CD4-positive, alpha-beta T cell treated with Interleukin-15 for 1 hour (primary cell): ENCODE measurements around the gene XRCC1.
A peak's percentile ranks its signal among the peaks of the same experiment; 100 is the strongest.
"Not testable (repeated sequence)": the region's sequence is repeated elsewhere in the genome, so short reads cannot be mapped to it uniquely, and the experiment has no call there.

Experiments
- DNase-seq: peaks from one replicate; pipeline ENCODE4 v3.0.0-alpha.2; 2020

XRCC1 gene

GRCh38 chr19:43544077-43544476, 31.2 kb downstream of the XRCC1 start:
- no peak for DNase-seq

GRCh38 chr19:43541920-43542650, 33.2 kb downstream of the XRCC1 start:
- no peak for DNase-seq

GRCh38 chr19:43540381-43540780, 34.9 kb downstream of the XRCC1 start:
- no peak for DNase-seq

GRCh38 chr19:43538922-43539321, 36.4 kb downstream of the XRCC1 start:
- no peak for DNase-seq

GRCh38 chr19:43534816-43535761, 40.2 kb downstream of the XRCC1 start:
- no peak for DNase-seq

GRCh38 chr19:43534305-43534815, 41.0 kb downstream of the XRCC1 start:
- DNase-seq = no peak

GRCh38 chr19:43533546-43534304, 41.6 kb downstream of the XRCC1 start:
- DNase-seq = peak; percentile 96

GRCh38 chr19:43532962-43533545, 42.3 kb downstream of the XRCC1 start, which contains the start of gene ZNF575:
ZNF575 (plus strand) TSS chr19:43533188; CDS start chr19:43534423, 1,235 bp downstream.
- peak; percentile 86 for DNase-seq

GRCh38 chr19:43532571-43532961, 42.8 kb downstream of the XRCC1 start:
- DNase-seq = no peak

GRCh38 chr19:43527860-43528622, 47.3 kb downstream of the XRCC1 start:
- no peak for DNase-seq

- peak; percentile 53 for DNase-seq
These were observed 48.2 kb downstream of the XRCC1 start, which contains the start of gene ETHE1 for GRCh38 chr19:43526884-43527859. ETHE1 (minus strand) TSS chr19:43527201; CDS start chr19:43527177, 24 bp downstream.

GRCh38 chr19:43525836-43526771, 49.2 kb downstream of the XRCC1 start:
- no peak for DNase-seq

GRCh38 chr19:43524922-43525835, 50.1 kb downstream of the XRCC1 start:
- peak; percentile 35 for DNase-seq

GRCh38 chr19:43523696-43524095, 51.6 kb downstream of the XRCC1 start:
- DNase-seq = not testable (repeated sequence)

GRCh38 chr19:43522929-43523328, 52.4 kb downstream of the XRCC1 start:
- no peak for DNase-seq

GRCh38 chr19:43519436-43520088, 55.8 kb downstream of the XRCC1 start:
- peak; percentile 71 for DNase-seq

GRCh38 chr19:43518051-43518450, 57.3 kb downstream of the XRCC1 start:
- DNase-seq = no peak
